ENCODE data around the gene NUPR1. TPM values are rescaled to one million over a fixed set of nuclear protein-coding genes. Genes with fewer than 3 reads are reported as not detected.
"Not testable (repeated sequence)": the region's sequence is repeated elsewhere in the genome, so short reads cannot be mapped to it uniquely, and the experiment has no call there.

Gene NUPR1
- total RNA-seq, 1 donor from 2014 or later: not detected

GRCh38 chr16:28548306-28548802 is 9.6 kb upstream of the NUPR1 start:
- Mint-ChIP-seq H3K4me3 (no peak overlapping the region), H3K27ac (no peak overlapping the region), H3K27me3 (ENCODE audit: insufficient read depth, low read depth) (peaks cover 11% of the 10 kb centered on the region), H3K9me3 (no peaks in the 10 kb centered on the region), H3K4me1 (peaks cover 12% of the 10 kb centered on the region), H3K36me3 (no peaks in the 10 kb centered on the region)
- no peaks in the 10 kb centered on the region for H3K9me3 ChIP-seq (ENCODE audit: low read depth)
- no peak overlapping the region for H3K27ac ChIP-seq
- TF ChIP-seq EZH2phosphoT487 (IDR thresholded peaks at IDR 0.05): no peak
- TF ChIP-seq EZH2 (IDR thresholded peaks at IDR 0.05): no peak
- TF ChIP-seq CTCF (IDR thresholded peaks at IDR 0.05): no peak
- no peaks in the 10 kb centered on the region for H4K20me1 ChIP-seq (ENCODE audit: low read depth)
- H3K36me3 ChIP-seq: no peaks in the 10 kb centered on the region
- no peaks in the 10 kb centered on the region for H3F3A ChIP-seq (ENCODE audit: low read depth)
- no peak overlapping the region for H3K4me3 ChIP-seq
- H2AFZ ChIP-seq (replicated peaks): no peak overlapping the region
- H3K4me1 ChIP-seq: no peaks in the 10 kb centered on the region
- no peak for DNase-seq (ENCODE audit: low spot score)
- H3K79me2 ChIP-seq (ENCODE audit: low read depth): no peaks in the 10 kb centered on the region
- no peaks in the 10 kb centered on the region for H3K27me3 ChIP-seq
- H3K4me2 ChIP-seq: no peak overlapping the region
- no peak overlapping the region for H3K9ac ChIP-seq

GRCh38 chr16:28546626-28547025 is 7.9 kb upstream of the NUPR1 start:
- H3K36me3 ChIP-seq: no peaks in the 10 kb centered on the region
- H3F3A ChIP-seq (ENCODE audit: low read depth): no peaks in the 10 kb centered on the region
- no peaks in the 10 kb centered on the region for H3K27me3 ChIP-seq
- Mint-ChIP-seq H3K4me3 (no peak overlapping the region), H3K27ac (no peak overlapping the region), H3K36me3 (no peaks in the 10 kb centered on the region), H3K9me3 (no peaks in the 10 kb centered on the region), H3K4me1 (peaks cover 18% of the 10 kb centered on the region), H3K27me3 (ENCODE audit: insufficient read depth, low read depth) (peaks cover 12% of the 10 kb centered on the region)
- H3K9me3 ChIP-seq (ENCODE audit: low read depth): no peaks in the 10 kb centered on the region
- no peaks in the 10 kb centered on the region for H3K79me2 ChIP-seq (ENCODE audit: low read depth)
- H2AFZ ChIP-seq (replicated peaks): no peak overlapping the region
- TF ChIP-seq CTCF (IDR thresholded peaks at IDR 0.05): no peak
- no peak for TF ChIP-seq EZH2phosphoT487 (IDR thresholded peaks at IDR 0.05)
- TF ChIP-seq EZH2 (IDR thresholded peaks at IDR 0.05): no peak
- H4K20me1 ChIP-seq (ENCODE audit: low read depth): no peaks in the 10 kb centered on the region
- no peak overlapping the region for H3K9ac ChIP-seq
- no peak overlapping the region for H3K4me2 ChIP-seq
- no peak overlapping the region for H3K4me3 ChIP-seq
- no peaks in the 10 kb centered on the region for H3K4me1 ChIP-seq
- DNase-seq (ENCODE audit: low spot score): no peak
- no peak overlapping the region for H3K27ac ChIP-seq

GRCh38 chr16:28545964-28546363 is 7.2 kb upstream of the NUPR1 start:
- H2AFZ ChIP-seq (replicated peaks); H3K4me1 ChIP-seq; H3K4me3 ChIP-seq; H4K20me1 ChIP-seq (ENCODE audit: low read depth); H3K79me2 ChIP-seq (ENCODE audit: low read depth); H3K36me3 Mint-ChIP-seq; H3K27ac Mint-ChIP-seq; H3F3A ChIP-seq (ENCODE audit: low read depth); H3K4me2 ChIP-seq; DNase-seq (ENCODE audit: low spot score); H3K27ac ChIP-seq; H3K27me3 ChIP-seq; H3K9me3 Mint-ChIP-seq; H3K4me3 Mint-ChIP-seq; H3K9me3 ChIP-seq (ENCODE audit: low read depth); H3K9ac ChIP-seq; H3K36me3 ChIP-seq: not testable (repeated sequence)
- H3K27me3 Mint-ChIP-seq (ENCODE audit: insufficient read depth, low read depth): peaks cover 11% of the 10 kb centered on the region
- peaks cover 18% of the 10 kb centered on the region for H3K4me1 Mint-ChIP-seq

GRCh38 chr16:28544998-28545397 is 6.2 kb upstream of the NUPR1 start:
- no peak overlapping the region for H3K4me2 ChIP-seq
- H3K4me1 ChIP-seq: no peaks in the 10 kb centered on the region
- no peaks in the 10 kb centered on the region for H3K79me2 ChIP-seq (ENCODE audit: low read depth)
- no peak for TF ChIP-seq EZH2phosphoT487 (IDR thresholded peaks at IDR 0.05)
- TF ChIP-seq EZH2 (IDR thresholded peaks at IDR 0.05): no peak
- TF ChIP-seq CTCF (IDR thresholded peaks at IDR 0.05): no peak
- no peak overlapping the region for H3K27ac ChIP-seq
- Mint-ChIP-seq H3K27me3 (ENCODE audit: insufficient read depth, low read depth) (peaks cover 9% of the 10 kb centered on the region), H3K9me3 (no peaks in the 10 kb centered on the region), H3K4me1 (peaks cover 18% of the 10 kb centered on the region), H3K4me3 (no peak overlapping the region), H3K36me3 (no peaks in the 10 kb centered on the region), H3K27ac (peak overlapping the region; percentile 31)
- H3K9me3 ChIP-seq (ENCODE audit: low read depth): no peaks in the 10 kb centered on the region
- DNase-seq (ENCODE audit: low spot score): no peak
- no peak overlapping the region for H2AFZ ChIP-seq (replicated peaks)
- no peaks in the 10 kb centered on the region for H3K27me3 ChIP-seq
- H3K36me3 ChIP-seq: no peaks in the 10 kb centered on the region
- no peak overlapping the region for H3K4me3 ChIP-seq
- H3F3A ChIP-seq (ENCODE audit: low read depth): no peaks in the 10 kb centered on the region
- H3K9ac ChIP-seq: no peak overlapping the region
- no peaks in the 10 kb centered on the region for H4K20me1 ChIP-seq (ENCODE audit: low read depth)
